Measurements from ENCODE around the gene GALNT9. TPM values are rescaled to one million over a fixed set of nuclear protein-coding genes. Genes with fewer than 3 reads are reported as not detected.

GALNT9 gene
- total and polyA plus RNA-seq, 8 donors = 0.17 to 5.0 (median 2.8) TPM; not detected in 1

GRCh38 chr12:132204063-132204792 is 125.2 kb downstream of the GALNT9 start:
- Histone ChIP-seq H3K27ac (no peak overlapping the region), H3K4me3 (no peak overlapping the region), H3K4me1 (peaks cover 0 to 7% of the 10 kb centered on the region in 2 donors), H3K36me3 (no peaks in the 10 kb centered on the region), H3K9me3 (peaks cover 0 to 5% of the 10 kb centered on the region in 2 donors), H3K27me3 (peaks cover 32 to 90% of the 10 kb centered on the region in 2 donors)
- DNase-seq (peak in 1 of 4 donors; percentile 67), ATAC-seq (no peak)
- TF ChIP-seq CTCF (IDR thresholded peaks at IDR 0.05) = no peak
- intact Hi-C loops (cut with DNase I) = no loop called here

- Histone ChIP-seq H3K27ac (no peak overlapping the region), H3K4me1 (peaks cover 0 to 7% of the 10 kb centered on the region in 2 donors), H3K36me3 (no peaks in the 10 kb centered on the region), H3K9me3 (no peaks in the 10 kb centered on the region), H3K27me3 (peaks cover 32 to 94% of the 10 kb centered on the region in 2 donors), H3K4me3 (no peak overlapping the region)
- DNase-seq (peak in 1 of 4 donors; percentile 79), ATAC-seq (no peak)
- no peak for TF ChIP-seq CTCF (IDR thresholded peaks at IDR 0.05)
- intact Hi-C loops (cut with DNase I) = no loop called here
These were observed 126.3 kb downstream of the GALNT9 start for GRCh38 chr12:132202929-132203721.

- ATAC-seq (no peak), DNase-seq (peak in 1 of 4 donors; percentile 61)
- TF ChIP-seq CTCF (IDR thresholded peaks at IDR 0.05) = no peak
- Histone ChIP-seq H3K4me1 (peaks cover 0 to 7% of the 10 kb centered on the region in 2 donors), H3K9me3 (no peaks in the 10 kb centered on the region), H3K27me3 (peaks cover 27 to 78% of the 10 kb centered on the region in 2 donors), H3K27ac (no peak overlapping the region), H3K4me3 (no peak overlapping the region), H3K36me3 (no peaks in the 10 kb centered on the region)
- intact Hi-C loops (cut with DNase I) = no loop called here
These were observed 127.8 kb downstream of the GALNT9 start for GRCh38 chr12:132201391-132202120.

GRCh38 chr12:132200800-132201199 is 128.6 kb downstream of the GALNT9 start:
- ATAC-seq = no peak
- TF ChIP-seq CTCF (IDR thresholded peaks at IDR 0.05) = no peak
- peaks cover 22 to 71% of the 10 kb centered on the region in 2 donors for H3K27me3 ChIP-seq
- no peak overlapping the region for H3K27ac ChIP-seq
- H3K4me1 ChIP-seq = peaks cover 0 to 7% of the 10 kb centered on the region in 2 donors
- H3K9me3 ChIP-seq = no peaks in the 10 kb centered on the region
- DNase-seq = peak in 1 of 4 donors; percentile 45
- no peak overlapping the region for H3K4me3 ChIP-seq
- intact Hi-C loops (cut with DNase I) = no loop called here
- no peaks in the 10 kb centered on the region for H3K36me3 ChIP-seq

Data from left lung (tissue), 10 donors.